ENCODE data around the gene CORO7.

- TF ChIP-seq POLR2AphosphoS5 (IDR thresholded peaks at IDR 0.05; ENCODE audit: low read depth, low read length) (0 out of 2 replicates have a peak, but pooled peaks have one; percentile 53), CTCF (IDR thresholded peaks at IDR 0.05) (no peak), CHD2 (IDR thresholded peaks at IDR 0.05; ENCODE audit: low read length, partially characterized antibody) (peak; percentile 4), SIN3A (IDR thresholded peaks at IDR 0.05; ENCODE audit: borderline replicate concordance, low read depth, low read length) (peak; percentile 21; the same call in 1 of the 2 replicates), REST (IDR thresholded peaks at IDR 0.05; ENCODE audit: low read depth, low read length) (no peak), FOXM1 (IDR thresholded peaks at IDR 0.05; ENCODE audit: low read depth) (no peak), ZBTB33 (IDR thresholded peaks at IDR 0.05; ENCODE audit: borderline replicate concordance, low read depth) (no peak)
These were observed 109.0 kb downstream of the CORO7 start for GRCh38 chr16:4307215-4308037.

Data from SK-N-SH (cell line).